ENCODE data around the gene VPS16. TPM values are rescaled to one million over a fixed set of nuclear protein-coding genes. Genes with fewer than 3 reads are reported as not detected.

Gene VPS16
- total and polyA plus RNA-seq, 11 donors: 13.9 to 28.6 (median 19.7) TPM

- no peak within 1 kb of the TSS for H3K27ac ChIP-seq
- no peaks in the 10 kb centered on the region for H3K36me3 ChIP-seq
- intact Hi-C loops (cut with DNase I): no loop called here
- ATAC-seq (peak in 1 of 4 donors; percentile 38), DNase-seq (no peak)
- peaks cover 0 to 5% (median 0%) of the 10 kb centered on the region in 12 donors for H3K9me3 ChIP-seq
- TF ChIP-seq CTCF (IDR thresholded peaks at IDR 0.05) (no peak), POLR2A (IDR thresholded peaks at IDR 0.05) (no peak)
- peaks cover 27 to 98% (median 79%) of the 10 kb centered on the region in 9 donors for H3K27me3 ChIP-seq
- H3K4me1 ChIP-seq: peaks cover 0 to 25% (median 0%) of the 10 kb centered on the region in 12 donors
- peak within 1 kb of the TSS in 10 of 12 donors; percentile 3 to 50 (median 33) for H3K4me3 ChIP-seq
- WGBS, 4 donors: 0 to 3% (median 1%) methylated on average over 24 to 52 of the region's 52 CpGs
Measured at GRCh38 chr20:2800521-2801285, 39.8 kb upstream of the VPS16 start, which contains the start of gene CPXM1. Gene CPXM1 (minus strand): TSS chr20:2800627. CDS start chr20:2800572, 55 bp downstream.

- Histone ChIP-seq H3K9me3 (peaks cover 0 to 5% (median 0%) of the 10 kb centered on the region in 12 donors), H3K4me1 (peaks cover 0 to 26% (median 0%) of the 10 kb centered on the region in 12 donors), H3K4me3 (peak overlapping the region in 1 of 12 donors; percentile 50), H3K27me3 (peaks cover 29 to 98% (median 80%) of the 10 kb centered on the region in 9 donors), H3K36me3 (no peaks in the 10 kb centered on the region), H3K27ac (no peak overlapping the region)
- intact Hi-C loops (cut with DNase I): no loop called here
- 5 to 13% (median 9%) methylated on average over 13 of the region's 13 CpGs for WGBS, 4 donors
- ATAC-seq (no peak), DNase-seq (no peak)
- no peak for TF ChIP-seq POLR2A (IDR thresholded peaks at IDR 0.05)
- no peak for TF ChIP-seq CTCF (IDR thresholded peaks at IDR 0.05)
Measured at GRCh38 chr20:2801286-2801728, 39.2 kb upstream of the VPS16 start.

GRCh38 chr20:2804041-2804828, 36.3 kb upstream of the VPS16 start:
- Histone ChIP-seq H3K4me3 (no peak overlapping the region), H3K27ac (no peak overlapping the region), H3K36me3 (no peaks in the 10 kb centered on the region), H3K4me1 (peaks cover 0 to 26% (median 0%) of the 10 kb centered on the region in 12 donors), H3K27me3 (peaks cover 31 to 98% (median 72%) of the 10 kb centered on the region in 9 donors), H3K9me3 (peaks cover 0 to 5% (median 0%) of the 10 kb centered on the region in 12 donors)
- TF ChIP-seq POLR2A (IDR thresholded peaks at IDR 0.05) (no peak), CTCF (IDR thresholded peaks at IDR 0.05) (no peak)
- intact Hi-C loops (cut with DNase I): no loop called here
- DNase-seq: no peak
- 46 to 52% (median 51%) methylated on average over 16 of the region's 16 CpGs for WGBS, 4 donors
- ATAC-seq: no peak

Data from heart left ventricle (tissue), 16 donors.